Stimulated activated CD8-positive, alpha-beta memory T cell treated with anti-CD3 and anti-CD28 coated beads, Interleukin-4, amount 100 ng/mL, for 4 hours (primary cell): ENCODE results near the gene POLR2E.
A peak's percentile ranks its signal among the peaks of the same experiment; 100 is the strongest.

Experiments used
- DNase-seq, 2 donors: peaks; one replicate each; pipeline ENCODE4 v3.0.0-alpha.2; 2020; ENCODE audit warnings: low read depth in 2 of 2, low spot score in 1 of 2

POLR2E gene

GRCh38 chr19:1051791-1052190 lies 43.4 kb downstream of the POLR2E start:
- no peak for DNase-seq

- no peak for DNase-seq
Observed at GRCh38 chr19:1050989-1051788, 44.0 kb downstream of the POLR2E start.

- DNase-seq: no peak
Observed at GRCh38 chr19:1049800-1050199, 45.4 kb downstream of the POLR2E start.

GRCh38 chr19:1049106-1049505 lies 46.1 kb downstream of the POLR2E start:
- DNase-seq: no peak

- DNase-seq: no peak
Observed at GRCh38 chr19:1047696-1048147, 47.5 kb downstream of the POLR2E start.

- DNase-seq: no peak
Observed at GRCh38 chr19:1046836-1047695, 48.1 kb downstream of the POLR2E start.

- DNase-seq: no peak
Observed at GRCh38 chr19:1046117-1046626, 49.0 kb downstream of the POLR2E start.

- DNase-seq: no peak
Observed at GRCh38 chr19:1045247-1045603, 50.0 kb downstream of the POLR2E start.

GRCh38 chr19:1042689-1043511 lies 52.3 kb downstream of the POLR2E start:
- no peak for DNase-seq

GRCh38 chr19:1041835-1042685 lies 53.1 kb downstream of the POLR2E start:
- no peak for DNase-seq

GRCh38 chr19:1041272-1041834 lies 53.8 kb downstream of the POLR2E start:
- DNase-seq: no peak

- peak; percentile 72 to 81 for DNase-seq
Observed at GRCh38 chr19:1040476-1041271, 54.5 kb downstream of the POLR2E start.

GRCh38 chr19:1039646-1040475 lies 55.3 kb downstream of the POLR2E start, which contains the start of gene ABCA7:
ABCA7 (plus strand) TSS chr19:1040107; CDS start chr19:1041362, 1,255 bp downstream.
- peak; percentile 97 to 99 for DNase-seq

- DNase-seq: no peak
Observed at GRCh38 chr19:1038978-1039645, 56.1 kb downstream of the POLR2E start.

- DNase-seq: no peak
Observed at GRCh38 chr19:1037621-1038064, 57.5 kb downstream of the POLR2E start.
